SK-N-MC (cell line): ENCODE data around the gene HOXC13.

ENCODE experiments used
- DNase-seq: peaks from one replicate; pipeline ENCODE4 v3.0.0-alpha.2; 2011; ENCODE audit warnings: low read depth, low spot score
- H3K27ac ChIP-seq: fragments of 200-600 bp; sonication (generic); 2 replicates; pipeline ENCODE4 v1.5.1; 2016; ENCODE audit warnings: mixed run types
- H3K36me3 ChIP-seq: fragments of 200-600 bp; sonication (generic); 2 replicates; pipeline ENCODE4 v1.6.1; 2017; ENCODE audit warnings: antibody characterized with exemption, low read length, mixed read lengths; ENCODE audit not compliant: insufficient read depth
- H3K4me3 ChIP-seq: fragments of 200-600 bp; sonication (generic); 2 replicates; pipeline ENCODE4 v1.5.1; 2016
- H3K9ac ChIP-seq: fragments of 200-600 bp; sonication (generic); 2 replicates; pipeline ENCODE4 v1.8.0; 2017; ENCODE audit warnings: mixed run types, mixed read lengths; ENCODE audit not compliant: insufficient read length
- H3K9me3 ChIP-seq: fragments of 200-600 bp; sonication (generic); 2 replicates; pipeline ENCODE4 v1.6.1; 2017; ENCODE audit warnings: low read depth, mild to moderate bottlenecking, antibody characterized with exemption, low read length, moderate library complexity, mixed read lengths
- EZH2 ChIP-seq: fragments of 200-600 bp; sonication (generic); IDR thresholded peaks from one replicate; pipeline ENCODE4 v1.6.1; 2017; ENCODE audit warnings: antibody characterized with exemption
- FOXP2 ChIP-seq: optimal IDR thresholded peaks from 2 replicates; pipeline ENCODE3; 2011; ENCODE audit warnings: mild to moderate bottlenecking, moderate library complexity; ENCODE audit not compliant: insufficient read depth; ENCODE audit errors: extremely low read length, control extremely low read depth
- POLR2AphosphoS5 ChIP-seq: IDR thresholded peaks from 2 replicates; pipeline ENCODE4 v1.6.1; 2012; ENCODE audit warnings: mild to moderate bottlenecking, low read depth, low read length, borderline replicate concordance

The HOXC13 gene

GRCh38 chr12:53992377-53992889, 53.8 kb downstream of the HOXC13 start:
- TF ChIP-seq POLR2AphosphoS5 (no peak), FOXP2 (no peak), EZH2 (no peak)
- Histone ChIP-seq H3K27ac (0 out of 2 replicates have a peak overlapping the region, but pooled peaks have one; percentile 2), H3K36me3 (no peaks in the 10 kb centered on the region), H3K9me3 (no peaks in the 10 kb centered on the region), H3K9ac (no peak overlapping the region), H3K4me3 (no peak overlapping the region)
- DNase-seq: no peak

GRCh38 chr12:53993162-53994008, 54.8 kb downstream of the HOXC13 start:
- peak overlapping the region; percentile 4 for H3K9ac ChIP-seq
- 0 out of 2 replicates have a peak overlapping the region, but pooled peaks have one; percentile 2 for H3K4me3 ChIP-seq
- H3K27ac ChIP-seq: peak overlapping the region; percentile 75

GRCh38 chr12:53994009-53994263, 55.3 kb downstream of the HOXC13 start:
- no peak for TF ChIP-seq EZH2
- TF ChIP-seq POLR2AphosphoS5: no peak
- TF ChIP-seq FOXP2: no peak
- H3K27ac ChIP-seq: peak overlapping the region; percentile 75
- no peaks in the 10 kb centered on the region for H3K9me3 ChIP-seq
- no peaks in the 10 kb centered on the region for H3K36me3 ChIP-seq
- H3K9ac ChIP-seq: no peak overlapping the region
- H3K4me3 ChIP-seq: no peak overlapping the region
- DNase-seq: no peak

More at GRCh38 chr12:53993162-53994008, 54.8 kb downstream of the HOXC13 start:
- no peaks in the 10 kb centered on the region for H3K9me3 ChIP-seq
- no peak for DNase-seq
- H3K36me3 ChIP-seq: no peaks in the 10 kb centered on the region
- TF ChIP-seq EZH2 (no peak), FOXP2 (no peak), POLR2AphosphoS5 (no peak)

- Histone ChIP-seq H3K27ac (peak overlapping the region; percentile 87; the same call in 1 of the 2 replicates), H3K9me3 (no peaks in the 10 kb centered on the region), H3K36me3 (no peaks in the 10 kb centered on the region), H3K4me3 (peak overlapping the region; percentile 81), H3K9ac (peak overlapping the region; percentile 91)
- no peak for DNase-seq
- TF ChIP-seq POLR2AphosphoS5 (no peak), EZH2 (no peak)
Observed at GRCh38 chr12:53994264-53995001, 55.8 kb downstream of the HOXC13 start.

- H3K9ac ChIP-seq: peak overlapping the region; percentile 91
- peak overlapping the region; percentile 81 for H3K4me3 ChIP-seq
- no peaks in the 10 kb centered on the region for H3K36me3 ChIP-seq
- no peaks in the 10 kb centered on the region for H3K9me3 ChIP-seq
- no peak for TF ChIP-seq POLR2AphosphoS5
- no peak for TF ChIP-seq EZH2
- no peak for TF ChIP-seq FOXP2
- peak overlapping the region; percentile 87; the same call in 1 of the 2 replicates for H3K27ac ChIP-seq
- DNase-seq: no peak
Observed at GRCh38 chr12:53995002-53995377, 56.4 kb downstream of the HOXC13 start.

- no peaks in the 10 kb centered on the region for H3K36me3 ChIP-seq
- DNase-seq: no peak
- peak overlapping the region; percentile 81 for H3K4me3 ChIP-seq
- H3K9me3 ChIP-seq: no peaks in the 10 kb centered on the region
- H3K9ac ChIP-seq: peak overlapping the region; percentile 91
- TF ChIP-seq POLR2AphosphoS5 (peak; percentile 76), FOXP2 (no peak)
- H3K27ac ChIP-seq: peak overlapping the region; percentile 87
Observed at GRCh38 chr12:53995378-53996239, 57.0 kb downstream of the HOXC13 start.
